Sigmoid colon (tissue), 7 donors: ENCODE measurements around the gene NEDD8. TPM values are rescaled to one million over a fixed set of nuclear protein-coding genes. Genes with fewer than 3 reads are reported as not detected.

Experiments used
- DNase-seq: peaks from one replicate; pipeline ENCODE4 v3.0.0-alpha.2; 2019
- H3K27ac ChIP-seq, 4 donors: fragments of 200-600 bp; sonication (generic); one replicate each; pipeline ENCODE4 v1.5.1; 2016 to 2019; ENCODE audit warnings: mild to moderate bottlenecking in 1 of 4
- H3K27me3 ChIP-seq, 3 donors: fragments of 200-600 bp; sonication (generic); one replicate each; pipeline ENCODE4 v1.5.1; 2019; ENCODE audit warnings: mild to moderate bottlenecking in 1 of 3
- H3K36me3 ChIP-seq, 4 donors: fragments of 200-600 bp; sonication (generic); one replicate each; pipeline ENCODE4 v1.5.1; 2016 to 2019
- H3K4me1 ChIP-seq, 4 donors: fragments of 200-600 bp; sonication (generic); one replicate each; pipeline ENCODE4 v1.5.1; 2017 to 2019
- H3K4me3 ChIP-seq, 4 donors: fragments of 200-600 bp; sonication (generic); one replicate each; pipeline ENCODE4 v1.5.1; 2017 to 2019; ENCODE audit warnings: mild to moderate bottlenecking in 2 of 4, moderate library complexity in 1 of 4
- H3K9me3 ChIP-seq, 4 donors: fragments of 200-600 bp in 3 of 4; sonication (generic) in 3 of 4; one replicate each; pipeline versions ENCODE4 v1.5.1 to v1.6.1; 2013 to 2019
- EP300 ChIP-seq, 4 donors: sonication (generic); formaldehyde crosslinking; IDR thresholded peaks; one replicate each; pipeline ENCODE4 v1.6.1; 2017; ENCODE audit warnings: antibody characterized with exemption in 4 of 4
- POLR2A ChIP-seq, 2 donors: fragments of 450-650 bp; IDR thresholded peaks; one replicate each; pipeline ENCODE4 v1.6.1; 2016; ENCODE audit warnings: antibody characterized with exemption in 2 of 2, mild to moderate bottlenecking in 2 of 2, moderate library complexity in 2 of 2
- POLR2AphosphoS5 ChIP-seq, 4 donors: sonication (generic); formaldehyde crosslinking; IDR thresholded peaks; one replicate each; pipeline ENCODE4 v1.6.1; 2017; ENCODE audit warnings: antibody characterized with exemption in 4 of 4
- WGBS, 2 donors: extraction: QIAGEN DNeasy Blood & Tissue Kit; methylation state at CpG; one replicate each; pipeline ENCODE4 v1.1.7; 2013; 5-methylcytosine and 5-hydroxymethylcytosine counted together
- intact Hi-C: fragments of 100-400 bp; cut with DNase I; formaldehyde crosslinking; loops from one replicate; pipeline ENCODE4 v1.15.1; 2023
- polyA plus RNA-seq, 3 donors: library from polyadenylated mRNA; stranded (reverse); fragments of 200-250 nt; gene quantifications; one replicate each; pipeline ENCODE4 v1.2.3, GENCODE V29; 2013
- total RNA-seq, 4 donors: library from RNA; depleted of rRNA; stranded (reverse); fragments of >200 nt; gene quantifications; one replicate each; pipeline ENCODE4 v1.1.0, GENCODE V29; 2016
- TF ChIP-seq, protein P1 (sequence below), 4 experiments: fragments of 450-650 bp in 3 of 4; fragments of 200-600 bp in 1 of 4; IDR thresholded peaks; one replicate each; pipeline ENCODE4 v1.5.1; 2016 to 2019; ENCODE audit warnings: antibody characterized with exemption in 4 of 4, mild to moderate bottlenecking in 3 of 4, moderate library complexity in 2 of 4
- donor health status: healthy with polysubstance abuse.
- donor health status: Bipolar disorder and iron deficiency.
- donor health status: healthy.

NEDD8 gene
- total and polyA plus RNA-seq, 7 donors, result 104 to 243 (median 204) TPM

DNA sequence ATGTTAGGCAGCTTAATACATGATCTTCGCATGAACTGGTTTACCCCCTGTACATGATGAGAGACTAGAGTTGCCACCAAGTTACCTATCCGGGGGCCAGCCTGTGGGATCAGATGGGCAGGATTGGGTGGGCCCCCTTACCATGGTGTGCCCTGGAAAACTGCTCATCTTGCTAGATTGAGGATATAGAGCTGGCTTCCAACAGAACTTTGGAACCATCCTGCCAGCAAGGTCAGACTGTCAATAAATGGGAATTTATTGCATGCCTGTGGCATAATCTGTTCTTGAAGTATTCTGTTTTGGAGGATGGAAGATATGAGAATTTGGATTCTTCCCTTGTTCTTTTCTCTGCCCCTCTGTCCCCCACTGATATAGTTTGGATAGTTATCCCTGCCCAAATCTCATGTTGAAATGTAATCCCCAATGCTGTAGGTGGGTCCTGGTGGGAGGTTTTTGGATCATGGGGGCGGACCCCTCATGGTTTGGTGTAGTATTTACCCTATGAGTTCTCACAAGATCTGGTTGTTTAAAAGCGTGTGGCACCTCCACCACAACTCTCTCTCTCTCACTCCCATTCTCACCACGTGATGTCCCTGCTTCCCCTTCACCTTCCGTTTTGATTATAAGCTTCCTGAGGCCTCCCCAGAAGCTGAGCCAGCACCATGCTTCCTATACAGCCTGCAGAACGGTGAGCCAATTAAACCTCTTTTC, 33.2 kb downstream of the NEDD8 start:
- H3K27me3 ChIP-seq, result no peaks in the 10 kb centered on the region
- peaks cover 0 to 29% (median 25%) of the 10 kb centered on the region in 4 donors for H3K4me1 ChIP-seq
- no peak overlapping the region for H3K27ac ChIP-seq
- TF ChIP-seq, protein P1, sequence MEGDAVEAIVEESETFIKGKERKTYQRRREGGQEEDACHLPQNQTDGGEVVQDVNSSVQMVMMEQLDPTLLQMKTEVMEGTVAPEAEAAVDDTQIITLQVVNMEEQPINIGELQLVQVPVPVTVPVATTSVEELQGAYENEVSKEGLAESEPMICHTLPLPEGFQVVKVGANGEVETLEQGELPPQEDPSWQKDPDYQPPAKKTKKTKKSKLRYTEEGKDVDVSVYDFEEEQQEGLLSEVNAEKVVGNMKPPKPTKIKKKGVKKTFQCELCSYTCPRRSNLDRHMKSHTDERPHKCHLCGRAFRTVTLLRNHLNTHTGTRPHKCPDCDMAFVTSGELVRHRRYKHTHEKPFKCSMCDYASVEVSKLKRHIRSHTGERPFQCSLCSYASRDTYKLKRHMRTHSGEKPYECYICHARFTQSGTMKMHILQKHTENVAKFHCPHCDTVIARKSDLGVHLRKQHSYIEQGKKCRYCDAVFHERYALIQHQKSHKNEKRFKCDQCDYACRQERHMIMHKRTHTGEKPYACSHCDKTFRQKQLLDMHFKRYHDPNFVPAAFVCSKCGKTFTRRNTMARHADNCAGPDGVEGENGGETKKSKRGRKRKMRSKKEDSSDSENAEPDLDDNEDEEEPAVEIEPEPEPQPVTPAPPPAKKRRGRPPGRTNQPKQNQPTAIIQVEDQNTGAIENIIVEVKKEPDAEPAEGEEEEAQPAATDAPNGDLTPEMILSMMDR (IDR thresholded peaks at IDR 0.05), result no peak
- no peak for TF ChIP-seq EP300 (IDR thresholded peaks at IDR 0.05)
- no peak for TF ChIP-seq POLR2A (IDR thresholded peaks at IDR 0.05)
- TF ChIP-seq POLR2AphosphoS5 (IDR thresholded peaks at IDR 0.05), result no peak
- intact Hi-C loops, result no loop called here
- WGBS, 2 donors, result 72 to 80% methylated on average over 7 of the region's 7 CpGs
- H3K4me3 ChIP-seq, result no peak overlapping the region
- no peaks in the 10 kb centered on the region for H3K9me3 ChIP-seq
- H3K36me3 ChIP-seq, result peaks cover 0 to 30% (median 3%) of the 10 kb centered on the region in 4 donors
- DNase-seq, result peak; percentile 20

DNA sequence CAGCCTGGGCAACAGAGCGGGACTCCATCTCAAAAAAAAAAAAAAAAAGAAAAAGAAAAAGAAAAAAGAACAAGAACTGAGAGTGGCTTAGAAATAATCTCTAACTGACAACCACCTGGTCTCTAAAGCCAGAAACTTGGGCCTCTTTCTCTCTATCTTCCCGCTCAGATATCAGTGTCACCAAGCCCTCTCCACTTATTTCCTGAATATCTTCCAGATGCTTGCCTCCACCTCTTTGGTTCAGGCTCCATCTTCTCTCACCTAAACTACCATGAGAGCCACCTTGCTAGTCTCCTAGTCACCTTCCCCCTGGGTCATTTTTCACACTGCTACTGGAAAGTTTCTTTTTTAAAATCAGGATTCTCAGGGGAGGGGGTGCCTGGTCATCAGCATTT, 35.1 kb downstream of the NEDD8 start:
- no peak for DNase-seq
- H3K4me1 ChIP-seq, result peaks cover 0 to 31% (median 26%) of the 10 kb centered on the region in 4 donors
- H3K27me3 ChIP-seq, result no peaks in the 10 kb centered on the region
- peaks cover 0 to 29% (median 15%) of the 10 kb centered on the region in 4 donors for H3K36me3 ChIP-seq
- intact Hi-C loops, result no loop called here
- H3K9me3 ChIP-seq, result no peaks in the 10 kb centered on the region
- no peak overlapping the region for H3K4me3 ChIP-seq
- 78 to 94% methylated on average over 2 of the region's 2 CpGs for WGBS, 2 donors
- H3K27ac ChIP-seq, result no peak overlapping the region
- TF ChIP-seq POLR2AphosphoS5 (IDR thresholded peaks at IDR 0.05) (no peak), POLR2A (IDR thresholded peaks at IDR 0.05) (no peak), EP300 (IDR thresholded peaks at IDR 0.05) (no peak)
- TF ChIP-seq, protein P1 (IDR thresholded peaks at IDR 0.05), result no peak

DNA sequence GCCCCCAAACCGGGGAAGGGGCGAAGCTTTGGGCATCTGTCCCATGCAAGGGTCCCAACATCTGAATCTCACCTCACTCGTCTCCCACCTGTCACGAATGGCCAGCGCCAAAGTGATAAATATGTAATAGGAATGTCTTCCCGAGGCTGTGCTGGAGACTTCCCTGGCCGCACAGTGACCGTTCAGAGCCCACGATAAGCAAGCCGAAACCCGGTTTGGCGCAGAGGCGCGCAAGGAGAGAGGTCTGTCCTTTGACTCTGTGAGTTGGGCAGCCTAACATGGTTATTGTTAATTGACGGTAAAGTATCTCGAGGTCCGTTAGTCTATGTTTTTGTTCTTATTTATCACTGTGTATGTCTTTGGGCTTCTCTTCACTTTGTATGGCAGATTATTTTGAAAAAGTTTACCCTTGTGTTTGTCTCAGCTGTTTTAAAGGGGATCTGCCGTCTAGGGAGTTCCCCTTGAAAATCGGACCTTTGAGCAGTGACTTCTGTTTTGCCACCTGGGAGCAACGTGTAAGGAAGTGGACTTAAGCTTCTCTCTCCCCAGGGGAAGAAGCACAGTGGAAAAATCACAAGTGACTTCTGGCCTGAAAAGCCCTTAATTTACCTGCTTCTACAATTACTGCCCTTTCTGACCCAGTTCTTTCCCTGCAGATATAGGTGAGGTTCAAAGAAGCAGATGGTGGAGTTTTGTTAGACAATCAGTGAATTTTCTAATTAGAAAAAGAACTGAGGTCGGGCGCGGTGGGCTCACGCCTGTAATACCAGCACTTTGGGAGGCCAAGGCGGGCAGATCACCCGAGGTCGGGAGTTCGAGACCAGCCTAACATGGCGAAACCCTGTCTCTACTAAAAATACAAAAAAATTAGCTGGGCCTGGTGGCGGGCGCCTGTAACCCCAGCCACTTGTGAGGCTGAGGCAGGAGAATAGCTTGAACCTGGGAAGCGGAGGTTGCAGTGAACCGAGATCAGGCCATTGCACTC, 35.8 kb downstream of the NEDD8 start:
- no peak for TF ChIP-seq EP300 (IDR thresholded peaks at IDR 0.05)
- TF ChIP-seq POLR2A (IDR thresholded peaks at IDR 0.05), result no peak
- TF ChIP-seq POLR2AphosphoS5 (IDR thresholded peaks at IDR 0.05), result no peak
- TF ChIP-seq, protein P1 (IDR thresholded peaks at IDR 0.05), result no peak
- DNase-seq, result no peak
- H3K9me3 ChIP-seq, result no peaks in the 10 kb centered on the region
- peak overlapping the region; percentile 86 to 98 (median 96) for H3K27ac ChIP-seq
- WGBS, 2 donors, result 34 to 35% methylated on average over 33 of the region's 33 CpGs
- H3K36me3 ChIP-seq, result peaks cover 0 to 31% (median 18%) of the 10 kb centered on the region in 4 donors
- H3K27me3 ChIP-seq, result no peaks in the 10 kb centered on the region
- peak overlapping the region; percentile 66 to 91 (median 84) for H3K4me3 ChIP-seq
- peaks cover 0 to 31% (median 26%) of the 10 kb centered on the region in 4 donors for H3K4me1 ChIP-seq
- intact Hi-C loops, result no loop called here

DNA sequence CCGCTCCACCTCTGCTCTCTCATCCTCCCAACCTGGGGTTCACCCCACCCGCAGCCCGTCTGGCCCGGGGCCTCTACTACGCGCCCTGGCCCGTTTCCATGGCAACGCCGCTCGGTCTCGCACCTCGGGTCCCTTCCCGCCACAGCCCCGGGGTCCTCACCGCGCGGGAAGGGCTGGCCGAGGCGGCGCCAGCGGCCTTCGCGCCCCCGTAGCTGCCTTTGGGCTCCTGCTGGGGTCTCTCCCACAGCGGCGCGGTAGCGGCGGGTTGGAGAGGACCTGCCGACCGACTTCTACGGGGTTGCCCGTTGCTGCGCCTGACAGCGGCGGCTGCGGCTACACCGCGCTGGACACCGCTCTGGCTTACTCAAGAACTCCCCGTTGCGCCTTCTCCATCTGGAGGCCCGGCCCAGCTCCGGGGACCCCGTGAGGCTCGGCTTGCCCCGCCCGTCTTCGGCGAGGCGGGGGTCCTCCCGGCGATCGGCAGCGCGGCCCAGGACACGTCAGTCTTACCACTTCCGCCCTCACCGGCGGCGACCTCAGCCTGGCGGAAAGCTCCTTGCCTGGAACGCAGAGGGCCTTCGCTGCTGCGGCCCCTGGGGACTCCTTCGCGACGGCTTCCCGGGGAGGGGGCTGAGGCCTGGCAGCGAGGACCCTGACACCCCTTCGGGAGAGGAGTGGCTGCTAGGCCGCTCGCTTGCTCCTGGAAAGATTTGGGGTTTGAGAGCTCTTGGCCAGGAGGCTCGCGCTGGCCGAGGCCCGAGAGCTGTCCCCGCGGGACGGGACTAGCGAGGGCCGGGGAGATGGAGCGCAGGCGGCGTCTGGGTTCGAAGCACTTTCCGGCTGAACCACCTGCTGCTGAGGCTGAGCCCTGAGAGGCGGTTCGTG, 36.7 kb downstream of the NEDD8 start, which contains the start of gene TM9SF1:
Gene TM9SF1, minus strand, starts transcription at position 256 of the 885 bp plus-strand sequence. CDS start 422 bp downstream, outside the sequence.
- DNase-seq, result peak; percentile 94
- intact Hi-C loops, result loop anchor here (2.0 kb wide), 1 partner anchor 17 kb away; the partner anchor contains the start of gene CHMP4A
- TF ChIP-seq EP300 (IDR thresholded peaks at IDR 0.05) (no peak), POLR2A (IDR thresholded peaks at IDR 0.05) (peak; percentile 51 to 57), POLR2AphosphoS5 (IDR thresholded peaks at IDR 0.05) (peak; percentile 85 to 93 (median 90))
- Histone ChIP-seq H3K36me3 (peaks cover 0 to 32% (median 16%) of the 10 kb centered on the region in 4 donors), H3K27ac (peak within 1 kb of the TSS; percentile 86 to 98 (median 96)), H3K9me3 (no peaks in the 10 kb centered on the region), H3K4me3 (peak within 1 kb of the TSS; percentile 66 to 91 (median 84)), H3K27me3 (no peaks in the 10 kb centered on the region), H3K4me1 (peaks cover 0 to 31% (median 26%) of the 10 kb centered on the region in 4 donors)
- 0% methylated on average over 89 of the region's 89 CpGs for WGBS, 2 donors
